Activated CD8-positive, alpha-beta memory T cell treated with anti-CD3 and anti-CD28 coated beads, Interleukin-2, amount 50 U/mL, for 48 hours (primary cell): ENCODE data around the gene FASN.

Experiments used
- DNase-seq: peaks from one replicate; pipeline ENCODE4 v3.0.0-alpha.2; 2020

FASN gene

DNA sequence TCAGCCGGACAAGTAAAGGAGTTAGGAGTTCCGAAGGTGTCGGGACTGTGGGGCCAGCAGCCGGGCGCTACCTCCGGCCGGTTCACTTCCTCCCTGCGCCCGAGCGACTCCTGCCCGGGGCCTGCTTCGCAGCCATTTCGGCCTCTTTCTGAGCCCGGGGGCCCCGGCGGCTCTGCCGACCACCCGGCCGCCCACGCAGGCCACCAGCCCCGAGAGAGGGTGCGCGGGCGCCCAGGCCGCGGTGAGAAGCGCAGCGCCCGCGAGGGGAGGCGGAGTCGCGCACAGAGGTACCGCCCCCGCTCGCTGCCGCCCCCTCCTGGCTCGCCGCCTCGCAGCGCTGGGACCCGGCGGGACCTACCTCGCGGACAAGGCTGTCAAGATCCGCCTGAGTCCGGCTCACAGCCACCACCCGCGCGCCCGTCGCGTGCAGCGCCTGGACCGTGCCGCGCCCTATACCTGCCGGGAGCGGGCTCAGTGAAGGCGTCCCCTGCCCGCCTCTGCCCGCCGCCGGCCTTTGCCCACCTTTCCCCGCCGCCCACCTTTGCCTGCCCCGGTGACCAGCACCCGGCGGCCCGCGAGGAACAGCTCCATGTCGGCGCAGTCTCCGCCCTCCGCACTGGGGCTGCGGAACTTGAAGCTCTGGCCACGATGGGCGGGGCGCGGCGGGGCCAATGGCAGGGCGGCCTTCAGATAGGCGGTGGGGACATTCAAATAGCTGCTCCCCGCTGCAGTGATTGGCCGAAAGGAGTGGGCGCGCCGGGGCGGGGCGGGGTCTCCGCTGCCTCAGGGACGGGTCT lies 60.7 kb downstream of the FASN start, which contains the start of gene DCXR:
TSS of gene DCXR (minus strand) at position 606 of the 797 bp plus-strand sequence. CDS start at position 591, 15 bp downstream.
- peak; percentile 97 for DNase-seq

- no peak for DNase-seq
These were observed 61.4 kb downstream of the FASN start for GRCh38 chr17:82036634-82037091.

- no peak for DNase-seq
These were observed 61.9 kb downstream of the FASN start for GRCh38 chr17:82035956-82036633.

DNA sequence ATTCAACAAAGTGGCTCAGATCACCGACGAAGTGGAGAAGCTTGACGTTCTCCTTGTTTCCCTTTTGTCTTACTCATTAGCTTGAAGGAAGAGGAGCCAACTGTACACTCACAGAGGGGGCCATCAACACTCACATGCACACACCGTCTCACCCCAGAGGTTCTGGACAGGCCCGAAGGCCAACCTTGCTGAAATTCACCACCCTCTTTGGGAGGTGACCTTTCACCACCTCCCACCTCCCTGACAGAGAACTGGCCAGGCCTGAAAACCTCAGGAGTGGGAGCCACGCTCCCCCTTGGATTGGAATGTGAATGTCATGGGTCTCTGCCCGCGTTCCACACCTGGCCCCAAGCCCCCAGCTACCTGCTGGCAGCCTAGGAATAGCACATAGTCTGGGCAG lies 62.5 kb downstream of the FASN start:
- DNase-seq, result no peak

GRCh38 chr17:82034371-82035011 lies 63.5 kb downstream of the FASN start:
- DNase-seq, result no peak

- no peak for DNase-seq
These were observed 64.5 kb downstream of the FASN start for GRCh38 chr17:82033359-82034085.

DNA sequence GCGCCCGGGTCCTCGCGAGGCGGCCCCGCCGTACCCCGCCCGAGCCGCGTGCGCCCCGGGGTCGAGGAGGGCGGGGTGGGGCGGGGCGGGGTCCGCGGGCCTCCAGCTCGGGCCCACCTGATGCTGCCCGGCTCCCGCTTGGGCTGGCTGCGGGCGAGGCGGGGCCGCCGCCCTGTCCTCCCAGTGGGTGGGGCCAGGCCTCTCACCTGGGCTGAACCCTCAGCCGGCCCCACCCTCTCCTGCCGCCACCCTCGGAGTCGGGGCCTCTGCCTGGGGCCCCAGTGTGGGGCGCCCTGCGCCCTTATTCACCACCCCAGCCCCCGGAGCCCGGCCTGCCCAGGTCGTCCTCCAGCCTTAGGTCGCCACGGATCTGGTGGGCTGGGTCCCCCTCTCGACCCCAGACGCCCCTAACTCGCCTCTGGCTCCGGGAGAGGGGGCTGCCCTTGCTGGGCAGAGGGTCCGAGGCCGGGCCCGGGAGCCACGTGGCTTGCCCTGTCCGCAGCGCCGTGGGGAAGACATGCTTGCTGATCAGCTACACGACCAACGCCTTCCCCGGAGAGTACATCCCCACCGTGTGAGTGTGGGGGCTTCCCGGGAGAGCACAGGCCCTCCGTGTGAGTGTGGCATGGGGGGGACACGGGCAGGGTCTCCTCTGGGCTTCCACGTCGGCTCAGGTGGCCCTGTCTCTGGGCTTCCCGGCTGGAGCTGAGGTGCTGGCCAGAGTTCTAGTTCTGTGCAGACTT lies 66.0 kb downstream of the FASN start:
- no peak for DNase-seq

DNA sequence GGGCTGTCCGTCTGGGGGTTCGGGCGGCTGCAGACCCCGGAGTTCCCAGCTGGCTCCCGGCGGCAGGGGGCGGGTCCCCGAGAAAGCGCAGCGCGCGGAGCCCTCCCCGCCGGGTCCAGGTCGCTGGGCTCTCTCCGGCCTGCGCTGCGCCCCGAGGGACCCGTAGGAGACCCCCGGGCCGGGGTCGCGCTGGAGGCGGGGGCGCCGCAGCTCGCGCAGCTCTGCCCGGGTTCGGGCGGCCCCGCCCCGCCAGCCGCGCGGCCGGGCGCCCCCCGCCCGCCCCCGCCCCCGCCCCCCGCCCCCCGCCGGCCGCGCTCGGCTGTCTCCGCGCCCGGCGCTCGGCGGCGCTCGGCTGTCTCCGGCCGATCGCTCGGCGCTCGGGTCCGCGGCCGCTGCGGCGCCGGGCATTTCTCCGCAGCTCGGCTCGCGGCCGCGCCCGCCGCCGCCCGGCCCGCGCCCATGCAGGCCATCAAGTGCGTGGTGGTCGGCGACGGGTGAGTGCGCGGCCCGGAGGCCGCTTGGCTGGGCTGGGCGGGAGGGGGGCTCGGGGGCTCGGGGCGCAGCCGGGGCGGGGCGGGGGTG lies 66.6 kb downstream of the FASN start, which contains the start of gene RAC3:
TSS of gene RAC3 (plus strand) at position 376 of the 582 bp plus-strand sequence. CDS start at position 460, 84 bp downstream.
- DNase-seq, result no peak

DNA sequence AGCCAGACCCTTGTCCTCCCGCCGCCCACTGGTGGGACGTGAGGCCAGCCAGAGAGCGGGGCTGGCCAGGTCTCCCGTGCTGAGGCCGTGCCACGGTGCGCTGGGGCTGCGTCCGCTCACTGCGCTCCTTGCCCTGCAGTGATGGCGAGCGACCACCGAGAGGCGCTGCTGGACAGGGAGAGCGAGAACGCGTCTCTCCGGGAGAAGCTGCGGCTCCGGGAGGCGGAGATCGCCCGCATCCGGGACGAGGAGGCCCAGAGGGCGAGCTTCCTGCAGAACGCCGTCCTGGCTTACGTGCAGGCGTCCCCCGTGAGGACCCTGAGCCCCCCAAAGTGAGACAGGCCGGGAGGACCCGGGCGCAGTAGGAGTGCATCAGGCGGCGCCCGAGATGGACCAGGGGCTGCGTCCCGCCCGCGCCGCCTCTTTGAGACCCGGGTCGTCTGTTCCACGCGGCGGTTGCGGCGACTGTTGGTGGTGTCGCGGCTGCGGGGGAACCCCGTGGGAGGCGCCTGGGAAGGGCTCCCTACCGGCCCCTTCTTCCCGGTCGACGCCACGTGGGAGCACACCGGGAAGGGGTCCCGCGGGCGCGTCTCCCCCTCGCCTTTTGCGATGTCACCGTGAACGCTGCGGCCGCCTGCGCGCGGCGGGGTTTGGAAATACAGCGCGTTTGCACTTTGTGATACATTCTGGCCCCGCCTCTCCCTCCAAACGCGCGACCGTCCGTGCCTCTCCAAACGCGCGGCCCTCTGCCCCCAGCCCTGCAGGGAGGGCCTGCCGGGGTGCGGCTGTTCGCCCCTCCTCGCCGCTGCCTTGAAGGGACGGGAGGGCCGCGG lies 67.3 kb downstream of the FASN start:
- DNase-seq, result peak; percentile 90

DNA sequence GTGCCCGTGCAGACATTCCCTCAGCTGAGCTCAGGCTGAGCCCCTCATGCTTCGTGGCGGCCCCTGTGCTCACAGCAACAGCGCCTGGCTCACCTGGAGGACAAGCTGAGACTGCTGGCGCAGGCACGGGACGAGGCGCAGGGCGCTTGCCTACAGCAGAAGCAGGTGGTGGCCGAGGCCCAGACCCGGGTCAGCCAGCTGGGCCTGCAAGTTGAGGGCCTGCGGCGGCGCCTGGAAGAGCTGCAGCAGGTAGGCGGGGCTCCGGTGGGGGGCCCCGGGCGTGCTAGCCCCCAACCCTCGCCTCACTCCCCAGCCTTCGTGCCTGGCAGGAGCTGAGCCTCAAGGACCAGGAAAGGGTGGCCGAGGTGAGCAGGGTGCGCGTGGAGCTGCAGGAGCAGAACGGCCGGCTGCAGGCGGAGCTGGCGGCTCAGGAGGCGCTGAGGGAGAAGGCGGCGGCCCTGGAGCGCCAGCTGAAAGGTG lies 68.0 kb downstream of the FASN start:
- no peak for DNase-seq

DNA sequence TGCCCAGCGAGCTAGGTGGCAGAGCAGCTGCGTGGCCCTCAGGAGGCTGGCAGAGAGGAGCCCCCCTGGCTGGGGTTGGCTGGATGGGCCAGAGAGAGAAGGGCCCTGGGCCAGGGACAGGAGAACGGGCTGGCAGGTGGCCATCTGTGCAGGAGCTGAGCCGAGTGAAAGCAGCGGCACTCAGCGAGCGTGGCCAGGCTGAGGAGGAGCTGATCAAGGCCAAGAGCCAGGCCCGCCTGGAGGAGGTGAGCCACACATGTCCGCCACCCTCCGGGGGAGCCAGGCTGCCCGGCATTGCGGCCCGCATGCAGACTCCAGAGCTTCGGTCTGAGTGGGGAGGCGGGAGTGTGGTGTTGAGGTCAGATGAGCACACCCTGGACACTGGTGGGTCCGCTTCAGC lies 68.6 kb downstream of the FASN start:
- no peak for DNase-seq

DNA sequence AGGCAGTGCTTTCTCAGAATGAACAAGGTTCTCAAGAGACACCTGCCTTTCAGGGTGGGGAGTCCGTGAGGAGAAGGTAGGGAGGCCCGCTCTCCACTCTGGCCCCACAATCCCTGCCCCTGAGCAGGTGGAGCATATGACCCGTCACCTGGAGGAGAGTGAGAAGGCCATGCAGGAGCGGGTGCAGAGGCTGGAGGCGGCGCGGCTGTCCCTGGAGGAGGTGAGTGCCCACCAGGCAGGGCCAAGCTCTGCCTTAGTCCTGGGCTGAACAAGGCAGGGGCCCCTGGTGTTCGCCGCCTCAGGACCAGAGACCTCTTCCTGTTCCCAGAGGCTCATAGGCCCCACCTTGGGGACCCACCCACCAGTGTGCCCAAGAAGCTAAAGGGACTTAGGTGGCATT lies 69.1 kb downstream of the FASN start:
- DNase-seq, result no peak
